ENCODE measurements around the gene COL28A1.

The COL28A1 gene

DNA sequence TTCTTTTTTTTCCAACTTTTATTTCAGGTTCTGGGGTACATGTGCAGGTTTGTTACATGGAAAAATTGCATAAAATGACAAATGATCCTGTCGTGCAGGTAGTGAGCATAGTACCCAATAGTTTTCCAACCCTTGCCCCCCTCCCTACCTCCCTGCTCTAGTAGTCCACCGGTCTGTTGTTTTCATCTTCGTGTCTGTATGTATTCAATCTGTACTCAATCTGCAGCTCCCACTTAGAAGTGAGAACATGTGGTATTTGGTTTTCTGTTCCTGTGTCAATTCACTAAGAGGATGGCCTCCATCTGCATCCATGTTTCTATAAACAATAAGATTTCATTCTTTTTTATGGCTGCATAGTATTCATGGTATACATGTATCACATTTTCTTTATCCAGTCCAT, 202.1 kb downstream of the COL28A1 start:
- DNase-seq (ENCODE audit: low read depth, low spot score) = no peak

DNA sequence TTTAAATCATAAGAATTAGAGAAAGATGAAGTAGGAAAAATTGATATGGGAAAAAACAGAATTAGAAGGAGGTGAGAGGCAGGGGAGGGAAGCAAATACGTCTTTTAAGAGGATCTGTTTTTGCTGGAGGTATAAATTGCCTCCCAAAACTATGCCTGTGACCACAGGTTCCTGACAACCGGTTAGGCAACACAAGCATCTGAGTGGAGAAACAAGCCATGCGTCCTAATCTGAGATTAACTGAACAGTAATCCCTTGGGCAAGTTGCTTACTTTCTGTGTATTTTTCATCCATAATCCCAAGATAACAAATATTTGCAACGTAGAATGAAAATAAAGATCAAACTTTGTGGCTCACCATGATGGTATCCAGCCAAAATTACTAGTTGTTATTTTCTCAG, 204.2 kb downstream of the COL28A1 start:
- DNase-seq (ENCODE audit: low read depth, low spot score) = no peak

GRCh38 chr7:7330997-7331396, 204.7 kb downstream of the COL28A1 start:
- no peak for DNase-seq (ENCODE audit: low read depth, low spot score)

- no peak for DNase-seq (ENCODE audit: low read depth, low spot score)
Measured at GRCh38 chr7:7329326-7329725, 206.3 kb downstream of the COL28A1 start.

DNA sequence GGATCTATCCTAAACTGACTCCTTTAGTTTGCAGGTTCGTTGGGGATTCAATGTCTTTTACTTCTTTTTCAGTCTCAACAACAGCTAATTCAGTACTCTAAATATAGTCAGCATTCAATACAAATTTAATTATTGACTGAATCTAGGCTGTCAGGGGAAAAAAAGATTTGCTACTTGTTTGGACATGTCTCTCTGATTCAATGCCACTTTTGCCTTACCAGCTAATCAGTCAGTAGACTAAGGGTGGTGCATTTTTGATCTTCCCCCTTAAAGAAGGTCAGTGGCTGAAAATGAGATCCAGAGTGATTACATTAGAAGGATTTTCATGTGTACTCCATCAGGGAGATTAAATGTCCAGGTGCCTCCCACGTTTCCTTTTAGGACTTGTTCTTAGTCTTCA, 208.2 kb downstream of the COL28A1 start:
- DNase-seq (ENCODE audit: low read depth, low spot score) = no peak

DNA sequence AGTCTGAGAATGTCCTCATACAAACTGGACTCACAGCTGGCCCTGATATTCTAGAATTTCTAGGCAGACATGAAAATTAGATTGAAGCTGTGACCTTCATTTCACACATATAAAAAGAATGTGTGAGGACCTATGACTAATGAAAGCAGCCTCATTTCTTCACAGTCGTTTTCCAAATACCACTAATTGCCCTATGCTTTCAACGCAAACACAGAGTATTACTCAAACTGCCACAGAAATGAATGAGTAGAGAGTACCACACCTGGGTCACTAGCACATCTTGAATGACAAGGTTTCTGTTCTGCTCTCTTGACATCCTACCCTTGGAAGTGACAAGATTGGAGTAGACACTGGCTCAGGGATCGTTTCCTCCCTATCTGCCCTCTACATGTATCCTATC, 211.0 kb downstream of the COL28A1 start:
- DNase-seq (ENCODE audit: low read depth, low spot score) = no peak

DNA sequence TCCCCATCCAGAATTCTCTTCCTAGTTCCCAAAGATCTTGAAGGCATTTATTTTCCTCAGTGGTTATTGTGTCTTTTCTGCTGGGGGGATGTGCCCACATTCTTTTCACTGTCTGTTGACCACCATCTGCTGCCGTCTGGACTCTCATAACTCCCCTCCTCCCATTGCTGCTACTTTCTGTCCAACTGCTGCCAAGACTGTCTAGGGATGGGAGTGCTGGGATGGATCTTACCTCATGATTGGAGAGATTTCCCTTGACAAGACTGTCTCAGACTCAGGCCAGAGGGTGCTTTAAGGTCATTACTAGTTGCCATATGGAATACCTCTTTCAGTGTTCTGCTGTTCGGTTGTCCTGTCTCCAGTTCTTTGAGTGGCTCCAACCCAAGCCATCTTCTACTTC, 211.8 kb downstream of the COL28A1 start:
- DNase-seq (ENCODE audit: low read depth, low spot score) = no peak

DNA sequence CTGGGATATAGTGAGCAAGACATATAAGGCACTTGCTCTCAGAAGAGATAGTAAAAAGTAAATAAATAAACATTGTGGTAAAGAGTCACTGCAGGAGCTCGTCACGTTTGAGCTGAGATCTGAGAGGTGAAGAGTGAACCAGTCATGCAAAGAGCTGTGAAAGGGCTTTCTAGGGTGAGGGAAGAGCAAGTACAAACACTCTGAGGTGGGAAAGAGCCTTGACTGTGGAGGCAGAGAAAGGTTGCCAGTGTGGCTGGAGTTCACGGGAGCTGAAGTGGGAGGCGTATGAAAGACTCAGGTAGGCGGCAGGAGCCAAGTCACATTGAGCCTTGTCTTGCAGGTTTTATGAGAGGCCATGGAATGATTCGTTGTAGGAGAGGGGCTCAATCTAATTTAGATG, 212.3 kb downstream of the COL28A1 start:
- DNase-seq (ENCODE audit: low read depth, low spot score) = no peak

GRCh38 chr7:7321681-7322080, 214.0 kb downstream of the COL28A1 start:
- no peak for DNase-seq (ENCODE audit: low read depth, low spot score)

- no peak for DNase-seq (ENCODE audit: low read depth, low spot score)
Measured at GRCh38 chr7:7318601-7319000, 217.1 kb downstream of the COL28A1 start.

GRCh38 chr7:7317850-7318249, 217.8 kb downstream of the COL28A1 start:
- DNase-seq (ENCODE audit: low read depth, low spot score) = no peak

- no peak for DNase-seq (ENCODE audit: low read depth, low spot score)
Measured at GRCh38 chr7:7315851-7316250, 219.8 kb downstream of the COL28A1 start.

DNA sequence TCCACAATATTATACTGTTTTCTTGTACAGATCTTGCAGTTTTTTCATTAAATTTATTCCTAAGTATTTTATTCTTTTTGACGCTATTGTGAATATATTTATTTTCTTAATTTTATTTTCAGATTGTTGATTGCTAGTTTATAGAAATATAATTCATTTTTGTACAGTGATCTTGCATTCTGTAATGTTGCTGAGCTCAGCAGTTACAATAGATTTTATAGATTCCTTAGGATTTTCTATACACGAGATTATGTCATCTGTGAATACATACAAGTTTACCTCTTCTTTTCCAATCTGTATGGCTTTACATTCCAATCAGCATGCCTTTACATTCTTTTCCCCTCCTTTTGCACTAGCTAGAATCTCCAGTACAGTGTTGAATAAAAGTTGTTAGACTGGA, 223.3 kb downstream of the COL28A1 start:
- DNase-seq (ENCODE audit: low read depth, low spot score) = no peak

GRCh38 chr7:7311001-7311400, 224.7 kb downstream of the COL28A1 start:
- DNase-seq (ENCODE audit: low read depth, low spot score) = no peak

- no peak for DNase-seq (ENCODE audit: low read depth, low spot score)
Measured at GRCh38 chr7:7309203-7309602, 226.5 kb downstream of the COL28A1 start.

Data from iPS DF 19.7 (cell line).